ENCODE measurements around the gene DMRT3.

GRCh38 chr9:974996-975739, 1.3 kb upstream of the DMRT3 start:
- TF ChIP-seq CTCF (IDR thresholded peaks at IDR 0.05; ENCODE audit: poor library complexity, severe bottlenecking): no peak
- peak; percentile 1 for TF ChIP-seq POLR2AphosphoS5 (IDR thresholded peaks at IDR 0.05)
- no peak for TF ChIP-seq EZH2 (IDR thresholded peaks at IDR 0.05; ENCODE audit: borderline replicate concordance, insufficient read depth, low read length, poor library complexity, severe bottlenecking)
- TF ChIP-seq REST (IDR thresholded peaks at IDR 0.05; ENCODE audit: borderline replicate concordance): no peak
- TF ChIP-seq SMC3 (conservative IDR thresholded peaks at IDR 0.05; ENCODE audit: poor library complexity): no peak

Data from neural cell (in vitro differentiated cells).